ENCODE measurements around the gene ARHGAP5.
A peak's percentile ranks its signal among the peaks of the same experiment; 100 is the strongest.
"Not testable (repeated sequence)": the region's sequence is repeated elsewhere in the genome, so short reads cannot be mapped to it uniquely, and the experiment has no call there.

Gene ARHGAP5

GRCh38 chr14:32121536-32121935 is 44.4 kb downstream of the ARHGAP5 start:
- no peak for DNase-seq (ENCODE audit: low read depth)

- peak; percentile 16 for DNase-seq (ENCODE audit: low read depth)
These were observed 44.8 kb downstream of the ARHGAP5 start for GRCh38 chr14:32121948-32122347.

GRCh38 chr14:32126899-32127730 is 50.0 kb downstream of the ARHGAP5 start:
- not testable (repeated sequence) for DNase-seq (ENCODE audit: low read depth)

GRCh38 chr14:32127731-32128654 is 50.9 kb downstream of the ARHGAP5 start:
- DNase-seq (ENCODE audit: low read depth) = not testable (repeated sequence)

DNA sequence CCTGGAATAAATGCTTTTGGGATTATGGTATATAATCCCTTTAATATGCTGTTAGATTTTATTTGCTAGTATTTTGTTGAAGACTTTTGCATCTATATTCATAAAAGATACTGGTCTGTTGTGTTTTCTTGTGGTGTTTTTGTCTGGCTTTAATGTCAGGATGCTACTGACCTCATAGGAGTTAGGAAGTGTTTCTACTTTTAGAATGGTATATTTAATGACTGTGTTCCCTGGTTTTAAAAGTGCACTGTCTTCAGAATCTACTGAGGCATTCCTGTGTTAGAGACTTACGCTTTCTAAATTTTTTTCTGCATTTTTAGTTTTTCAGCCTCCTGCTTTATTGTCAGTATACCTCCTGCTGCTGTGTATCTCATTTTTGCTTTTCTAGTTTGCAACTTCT is 51.6 kb downstream of the ARHGAP5 start:
- DNase-seq (ENCODE audit: low read depth) = no peak

DNA sequence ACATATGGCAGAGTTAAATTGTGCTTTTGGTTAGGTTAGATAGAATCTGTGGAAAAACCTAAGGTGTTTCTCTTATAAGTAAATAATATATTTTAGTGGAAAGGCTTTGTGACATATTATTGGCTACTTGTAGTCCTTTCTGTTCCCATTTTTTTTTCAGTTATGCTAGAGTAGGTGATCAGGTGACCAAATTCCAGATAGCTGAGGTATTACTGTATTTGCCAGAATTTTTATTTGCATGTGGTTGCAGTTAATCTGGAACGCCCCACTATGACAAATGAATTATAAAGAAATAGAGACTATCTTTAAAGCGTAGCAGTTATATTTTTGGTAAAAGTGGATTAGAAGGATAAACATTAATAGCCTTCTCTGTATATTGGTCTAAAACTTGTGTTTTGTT is 52.0 kb downstream of the ARHGAP5 start:
- no peak for DNase-seq (ENCODE audit: low read depth)

DNA sequence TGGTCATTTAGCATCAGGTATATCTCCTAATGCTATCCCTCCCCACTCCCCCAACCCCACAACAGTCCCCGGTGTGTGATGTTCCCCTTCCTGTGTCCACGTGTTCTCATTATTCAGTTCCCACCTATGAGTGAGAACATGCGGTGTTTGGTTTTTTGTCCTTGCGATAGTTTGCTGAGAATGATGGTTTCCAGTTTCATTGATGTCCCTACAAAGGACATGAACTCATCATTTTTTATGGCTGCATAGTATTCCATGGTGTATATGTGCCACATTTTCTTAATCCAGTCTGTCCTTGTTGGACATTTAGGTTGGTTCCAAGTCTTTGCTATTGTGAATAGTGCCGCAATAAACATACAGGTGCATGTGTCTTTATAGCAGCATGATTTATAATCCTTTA is 54.6 kb downstream of the ARHGAP5 start:
- not testable (repeated sequence) for DNase-seq (ENCODE audit: low read depth)

GRCh38 chr14:32134448-32135097 is 57.5 kb downstream of the ARHGAP5 start:
- DNase-seq (ENCODE audit: low read depth) = no peak

DNA sequence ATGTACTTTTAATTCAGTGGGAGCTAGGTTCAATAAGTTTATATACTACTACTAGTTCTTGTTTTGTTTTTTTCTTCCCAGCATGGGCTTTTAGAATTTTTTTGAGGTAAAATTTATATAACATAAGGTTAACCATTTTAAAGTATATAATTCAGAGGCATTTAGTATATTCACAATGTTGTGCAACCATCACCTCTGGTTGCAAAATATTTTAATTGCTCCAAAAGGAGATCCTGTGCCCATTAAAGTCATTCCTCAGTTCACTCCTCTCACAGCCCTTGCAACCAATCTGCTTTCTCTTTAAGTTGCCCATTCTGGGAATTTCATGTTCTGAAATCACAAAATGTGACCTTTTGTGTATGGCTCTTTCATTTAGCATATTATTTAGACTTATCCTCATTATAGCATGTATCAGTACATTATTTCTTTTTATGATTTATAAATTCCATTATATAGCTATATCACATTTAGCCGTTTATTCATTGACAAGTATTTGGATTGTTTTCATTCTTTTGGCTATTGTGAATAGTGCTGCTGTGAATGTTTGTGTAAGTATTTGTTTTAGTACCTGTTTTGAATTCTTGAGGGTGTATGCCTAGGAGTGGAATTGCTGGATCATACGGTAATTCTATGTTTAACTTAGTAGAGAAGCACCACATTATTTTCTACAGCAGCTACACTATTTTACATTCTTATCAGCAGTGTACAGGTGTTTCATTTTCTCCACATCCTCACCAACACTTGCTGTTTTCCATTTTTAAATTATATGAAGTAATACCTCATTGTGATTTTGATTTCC is 59.1 kb downstream of the ARHGAP5 start:
- no peak for DNase-seq (ENCODE audit: low read depth)

GRCh38 chr14:32137313-32137712 is 60.2 kb downstream of the ARHGAP5 start:
- no peak for DNase-seq (ENCODE audit: low read depth)

GRCh38 chr14:32137892-32138291 is 60.8 kb downstream of the ARHGAP5 start:
- no peak for DNase-seq (ENCODE audit: low read depth)

- DNase-seq (ENCODE audit: low read depth) = no peak
These were observed 65.2 kb downstream of the ARHGAP5 start for GRCh38 chr14:32142341-32142740.

- no peak for DNase-seq (ENCODE audit: low read depth)
These were observed 65.8 kb downstream of the ARHGAP5 start for GRCh38 chr14:32142754-32143437.

DNA sequence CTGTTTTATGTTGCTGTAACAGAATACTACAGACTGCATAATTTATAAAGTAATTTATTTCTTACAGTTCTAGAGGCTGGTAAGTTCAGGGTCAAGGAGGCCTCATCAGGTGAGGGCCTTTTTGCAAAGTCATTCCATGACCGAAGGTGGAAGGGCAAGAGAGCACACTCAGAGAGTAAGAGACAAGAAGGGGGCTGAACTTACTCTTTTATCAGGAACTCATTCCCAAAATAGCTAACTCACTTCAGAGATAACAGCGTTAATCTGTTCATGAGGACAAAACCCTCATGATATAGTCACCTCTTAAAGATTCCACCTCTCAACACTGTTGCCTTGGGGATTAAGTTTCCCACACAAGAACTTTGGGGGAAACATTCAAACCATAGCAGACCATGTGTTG is 73.3 kb downstream of the ARHGAP5 start:
- no peak for DNase-seq (ENCODE audit: low read depth)

DNA sequence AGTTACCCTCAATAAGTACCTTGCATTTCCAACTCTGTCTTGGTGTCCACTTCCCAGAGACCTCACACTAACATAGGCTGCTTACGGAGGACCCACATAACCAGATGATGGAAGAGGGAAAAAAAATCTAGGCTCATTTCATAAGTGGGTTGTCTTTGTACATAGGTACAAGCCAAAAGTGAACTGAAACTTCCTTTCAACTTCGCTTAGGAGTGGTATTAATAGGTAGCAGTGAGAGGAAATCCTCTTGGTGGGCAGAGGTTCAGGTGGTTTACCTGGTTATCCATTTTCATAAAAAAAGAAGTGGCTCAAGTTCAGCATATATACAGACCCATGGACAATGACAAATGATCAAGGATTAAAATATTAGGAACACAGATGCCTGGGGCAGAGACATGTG is 88.9 kb downstream of the ARHGAP5 start:
- no peak for DNase-seq (ENCODE audit: low read depth)

DNA sequence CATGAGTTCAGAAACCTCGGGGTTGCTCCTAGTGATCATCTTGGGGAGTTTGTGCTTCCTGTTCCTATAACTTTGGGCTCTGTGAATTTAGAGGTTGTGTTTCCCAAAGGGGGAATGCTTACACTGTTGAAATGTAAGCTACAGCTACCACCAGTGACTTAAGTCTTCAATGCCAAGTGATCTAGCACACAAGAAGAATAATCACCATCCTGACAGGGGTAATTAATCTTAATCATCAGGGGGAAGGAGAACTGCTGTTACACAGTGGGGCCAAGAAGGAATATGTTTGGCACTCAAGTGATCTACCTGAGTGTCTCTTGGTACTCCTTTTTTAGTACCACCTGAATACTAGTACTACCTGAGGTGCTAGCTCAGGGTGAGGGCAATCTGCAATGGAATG is 89.8 kb downstream of the ARHGAP5 start:
- no peak for DNase-seq (ENCODE audit: low read depth)

GRCh38 chr14:32167907-32168306 is 90.8 kb downstream of the ARHGAP5 start:
- no peak for DNase-seq (ENCODE audit: low read depth)

DNA sequence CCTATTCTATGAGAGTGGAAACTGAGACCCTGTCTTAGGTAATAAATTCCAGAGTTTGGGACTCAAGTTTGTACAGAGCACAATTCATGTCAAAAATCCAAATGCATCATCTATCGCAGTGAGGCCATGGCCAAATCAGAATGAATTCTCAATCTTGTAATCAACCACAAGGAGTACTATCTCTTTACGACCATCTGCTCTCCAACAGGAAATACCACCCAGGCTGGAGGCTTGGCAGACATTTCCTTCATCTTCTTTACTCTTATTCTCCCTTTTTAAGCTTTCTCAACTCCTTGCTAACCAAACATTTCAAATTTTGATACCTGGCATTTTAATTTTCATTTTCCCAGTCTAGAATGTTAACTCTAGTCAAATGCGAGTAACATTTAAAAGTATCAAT is 92.1 kb downstream of the ARHGAP5 start:
- no peak for DNase-seq (ENCODE audit: low read depth)

DNA sequence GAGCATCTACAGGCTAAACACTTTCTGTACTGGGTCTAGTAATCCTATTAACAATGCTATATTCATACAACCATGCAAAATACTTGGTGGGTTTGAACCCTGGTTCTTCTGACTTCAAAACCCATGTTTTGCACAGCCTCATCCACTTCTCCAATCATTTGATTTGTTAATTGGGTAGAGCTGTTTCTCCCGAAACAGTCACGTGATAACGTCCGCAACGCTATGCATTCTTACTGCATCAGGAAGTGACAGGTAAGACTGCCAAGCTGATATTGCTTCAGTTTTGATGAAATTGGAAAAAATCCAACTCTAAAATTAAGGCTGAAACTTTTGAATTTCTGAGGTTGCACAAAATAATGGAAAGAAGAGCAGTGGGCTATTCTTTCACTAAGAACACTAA is 94.4 kb downstream of the ARHGAP5 start:
- DNase-seq (ENCODE audit: low read depth) = no peak

- DNase-seq (ENCODE audit: low read depth) = no peak
These were observed 106.3 kb downstream of the ARHGAP5 start for GRCh38 chr14:32183151-32184058.

Measured in fibroblast of the conjunctiva (primary cell).